ENCODE measurements around the gene GTF2F1.
A peak's percentile ranks its signal among the peaks of the same experiment; 100 is the strongest.
"Not testable (repeated sequence)": the region's sequence is repeated elsewhere in the genome, so short reads cannot be mapped to it uniquely, and the experiment has no call there.

Gene GTF2F1

GRCh38 chr19:6359568-6360341, 33.2 kb downstream of the GTF2F1 start:
- no peak for DNase-seq

GRCh38 chr19:6358003-6358402, 35.0 kb downstream of the GTF2F1 start:
- DNase-seq = no peak

GRCh38 chr19:6357174-6357573, 35.8 kb downstream of the GTF2F1 start:
- DNase-seq = no peak

- DNase-seq = not testable (repeated sequence)
Measured at GRCh38 chr19:6355321-6356040, 37.5 kb downstream of the GTF2F1 start.

GRCh38 chr19:6354098-6354674, 38.8 kb downstream of the GTF2F1 start:
- no peak for DNase-seq

- no peak for DNase-seq
Measured at GRCh38 chr19:6352381-6353165, 40.4 kb downstream of the GTF2F1 start.

GRCh38 chr19:6350688-6351087, 42.3 kb downstream of the GTF2F1 start:
- no peak for DNase-seq

GRCh38 chr19:6349271-6349670, 43.7 kb downstream of the GTF2F1 start:
- DNase-seq = not testable (repeated sequence)

- no peak for DNase-seq
Measured at GRCh38 chr19:6343462-6343861, 49.5 kb downstream of the GTF2F1 start.

GRCh38 chr19:6340493-6341201, 52.3 kb downstream of the GTF2F1 start:
- DNase-seq = peak in 2 of 56 donors; percentile 1 to 2

GRCh38 chr19:6334490-6335285, 58.3 kb downstream of the GTF2F1 start:
- no peak for DNase-seq

GRCh38 chr19:6333439-6333838, 59.5 kb downstream of the GTF2F1 start, which contains the start of gene ACER1:
ACER1 (minus strand) TSS chr19:6333612; CDS start chr19:6333551, 61 bp downstream.
- DNase-seq = no peak
